ENCODE measurements around the gene PIP5K1B. TPM values are rescaled to one million over a fixed set of nuclear protein-coding genes. Genes with fewer than 3 reads are reported as not detected.

PIP5K1B gene
- total RNA-seq, 1 experiment from 2014 or later = not detected

- intact Hi-C loops (cut with micrococcal nuclease; ENCODE audit: unreplicated experiment) (no loop called here), in situ Hi-C loops (cut with HindIII; ENCODE audit: low pct_unique_long_range_greater_than_20kb, low sequenced_read_pairs) (no loop called here)
- Histone ChIP-seq H3K9me3 (ENCODE audit: control insufficient read depth, insufficient read depth, low read depth, low read length) (no peaks in the 10 kb centered on the region), H3K4me1 (ENCODE audit: control insufficient read depth, insufficient read depth, low read length) (no peaks in the 10 kb centered on the region), H3K27me3 (ENCODE audit: control insufficient read depth, insufficient read depth, low read length) (no peaks in the 10 kb centered on the region), H3K27ac (ENCODE audit: low read length) (no peak overlapping the region), H3K36me3 (ENCODE audit: control insufficient read depth, insufficient read depth, low read length) (no peaks in the 10 kb centered on the region), H3K4me3 (ENCODE audit: low read depth in 2 of 2, low read length in 2 of 2) (no peak overlapping the region)
- ChIA-PET POLR2A (no interaction called here), CTCF (no interaction called here)
- BruUV-seq (replicated peaks) = no TSS peak
- ATAC-seq (no peak), DNase-seq (ENCODE audit: low read depth, low spot score) (no peak)
- TF ChIP-seq, protein P1, sequence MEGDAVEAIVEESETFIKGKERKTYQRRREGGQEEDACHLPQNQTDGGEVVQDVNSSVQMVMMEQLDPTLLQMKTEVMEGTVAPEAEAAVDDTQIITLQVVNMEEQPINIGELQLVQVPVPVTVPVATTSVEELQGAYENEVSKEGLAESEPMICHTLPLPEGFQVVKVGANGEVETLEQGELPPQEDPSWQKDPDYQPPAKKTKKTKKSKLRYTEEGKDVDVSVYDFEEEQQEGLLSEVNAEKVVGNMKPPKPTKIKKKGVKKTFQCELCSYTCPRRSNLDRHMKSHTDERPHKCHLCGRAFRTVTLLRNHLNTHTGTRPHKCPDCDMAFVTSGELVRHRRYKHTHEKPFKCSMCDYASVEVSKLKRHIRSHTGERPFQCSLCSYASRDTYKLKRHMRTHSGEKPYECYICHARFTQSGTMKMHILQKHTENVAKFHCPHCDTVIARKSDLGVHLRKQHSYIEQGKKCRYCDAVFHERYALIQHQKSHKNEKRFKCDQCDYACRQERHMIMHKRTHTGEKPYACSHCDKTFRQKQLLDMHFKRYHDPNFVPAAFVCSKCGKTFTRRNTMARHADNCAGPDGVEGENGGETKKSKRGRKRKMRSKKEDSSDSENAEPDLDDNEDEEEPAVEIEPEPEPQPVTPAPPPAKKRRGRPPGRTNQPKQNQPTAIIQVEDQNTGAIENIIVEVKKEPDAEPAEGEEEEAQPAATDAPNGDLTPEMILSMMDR (IDR thresholded peaks at IDR 0.05) = no peak
- TF ChIP-seq POLR2AphosphoS5 (IDR thresholded peaks at IDR 0.05; ENCODE audit: low read depth, low read length) = no peak
- TF ChIP-seq SIN3A (IDR thresholded peaks at IDR 0.05; ENCODE audit: borderline replicate concordance, insufficient read depth, low read depth, low read length) = no peak
- TF ChIP-seq, protein P2, sequence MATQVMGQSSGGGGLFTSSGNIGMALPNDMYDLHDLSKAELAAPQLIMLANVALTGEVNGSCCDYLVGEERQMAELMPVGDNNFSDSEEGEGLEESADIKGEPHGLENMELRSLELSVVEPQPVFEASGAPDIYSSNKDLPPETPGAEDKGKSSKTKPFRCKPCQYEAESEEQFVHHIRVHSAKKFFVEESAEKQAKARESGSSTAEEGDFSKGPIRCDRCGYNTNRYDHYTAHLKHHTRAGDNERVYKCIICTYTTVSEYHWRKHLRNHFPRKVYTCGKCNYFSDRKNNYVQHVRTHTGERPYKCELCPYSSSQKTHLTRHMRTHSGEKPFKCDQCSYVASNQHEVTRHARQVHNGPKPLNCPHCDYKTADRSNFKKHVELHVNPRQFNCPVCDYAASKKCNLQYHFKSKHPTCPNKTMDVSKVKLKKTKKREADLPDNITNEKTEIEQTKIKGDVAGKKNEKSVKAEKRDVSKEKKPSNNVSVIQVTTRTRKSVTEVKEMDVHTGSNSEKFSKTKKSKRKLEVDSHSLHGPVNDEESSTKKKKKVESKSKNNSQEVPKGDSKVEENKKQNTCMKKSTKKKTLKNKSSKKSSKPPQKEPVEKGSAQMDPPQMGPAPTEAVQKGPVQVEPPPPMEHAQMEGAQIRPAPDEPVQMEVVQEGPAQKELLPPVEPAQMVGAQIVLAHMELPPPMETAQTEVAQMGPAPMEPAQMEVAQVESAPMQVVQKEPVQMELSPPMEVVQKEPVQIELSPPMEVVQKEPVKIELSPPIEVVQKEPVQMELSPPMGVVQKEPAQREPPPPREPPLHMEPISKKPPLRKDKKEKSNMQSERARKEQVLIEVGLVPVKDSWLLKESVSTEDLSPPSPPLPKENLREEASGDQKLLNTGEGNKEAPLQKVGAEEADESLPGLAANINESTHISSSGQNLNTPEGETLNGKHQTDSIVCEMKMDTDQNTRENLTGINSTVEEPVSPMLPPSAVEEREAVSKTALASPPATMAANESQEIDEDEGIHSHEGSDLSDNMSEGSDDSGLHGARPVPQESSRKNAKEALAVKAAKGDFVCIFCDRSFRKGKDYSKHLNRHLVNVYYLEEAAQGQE (IDR thresholded peaks at IDR 0.05; ENCODE audit: insufficient read depth in 1 of 2, low read depth in 2 of 2, low read length in 1 of 2) = no peak
- no peak for TF ChIP-seq TCF7L2 (IDR thresholded peaks at IDR 0.05; ENCODE audit: low read depth, low read length)
Measured at GRCh38 chr9:68974431-68974830, 269.4 kb downstream of the PIP5K1B start.

DNA sequence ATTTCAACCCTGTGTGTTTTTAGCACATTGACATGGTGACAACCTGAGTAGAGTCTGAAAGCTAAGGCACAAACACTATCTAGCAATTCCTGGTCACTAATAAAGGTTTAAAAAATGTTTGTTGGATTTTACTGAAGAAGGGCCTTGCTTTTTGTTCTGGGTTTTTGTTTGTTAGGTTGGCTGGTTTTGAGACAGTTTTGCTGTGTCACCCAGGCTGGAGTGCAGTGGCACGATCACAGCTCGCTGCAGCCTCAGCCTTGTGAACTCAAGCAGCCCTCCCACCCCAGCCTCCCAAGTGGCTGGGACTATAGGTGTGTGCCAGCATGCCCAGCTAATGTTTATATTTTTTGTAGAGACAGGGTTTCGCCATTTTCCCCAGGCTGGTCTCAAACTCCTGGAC is 269.9 kb downstream of the PIP5K1B start:
- H3K4me1 ChIP-seq (ENCODE audit: control insufficient read depth, insufficient read depth, low read length) = no peaks in the 10 kb centered on the region
- no peaks in the 10 kb centered on the region for H3K27me3 ChIP-seq (ENCODE audit: control insufficient read depth, insufficient read depth, low read length)
- ATAC-seq = no peak
- no TSS peak for BruUV-seq (replicated peaks)
- TF ChIP-seq POLR2AphosphoS5 (IDR thresholded peaks at IDR 0.05; ENCODE audit: low read depth, low read length) (no peak), TCF7L2 (IDR thresholded peaks at IDR 0.05; ENCODE audit: low read depth, low read length) (no peak), SIN3A (IDR thresholded peaks at IDR 0.05; ENCODE audit: borderline replicate concordance, insufficient read depth, low read depth, low read length) (no peak)
- TF ChIP-seq, protein P2 (IDR thresholded peaks at IDR 0.05; ENCODE audit: insufficient read depth in 1 of 2, low read depth in 2 of 2, low read length in 1 of 2) = no peak
- TF ChIP-seq, protein P1 (IDR thresholded peaks at IDR 0.05) = no peak
- no peak for DNase-seq (ENCODE audit: low read depth, low spot score)
- no peak overlapping the region for H3K4me3 ChIP-seq (ENCODE audit: low read depth in 2 of 2, low read length in 2 of 2)
- in situ Hi-C loops (cut with HindIII; ENCODE audit: low pct_unique_long_range_greater_than_20kb, low sequenced_read_pairs) = no loop called here
- ChIA-PET POLR2A (no interaction called here), CTCF (no interaction called here)
- H3K9me3 ChIP-seq (ENCODE audit: control insufficient read depth, insufficient read depth, low read depth, low read length) = no peaks in the 10 kb centered on the region
- intact Hi-C loops (cut with micrococcal nuclease; ENCODE audit: unreplicated experiment) = no loop called here
- H3K36me3 ChIP-seq (ENCODE audit: control insufficient read depth, insufficient read depth, low read length) = no peaks in the 10 kb centered on the region
- no peak overlapping the region for H3K27ac ChIP-seq (ENCODE audit: low read length)
